H9 (cell line): ENCODE measurements around the gene PPP1R7. TPM values are rescaled to one million over a fixed set of nuclear protein-coding genes. Genes with fewer than 3 reads are reported as not detected.

ENCODE experiments used
- DNase-seq: peaks from one replicate; pipeline ENCODE4 v3.0.0-alpha.2; 2017
- H2AFZ ChIP-seq: one replicate; pipeline ENCODE4 v1.6.1; 2013; ENCODE audit warnings: mild to moderate bottlenecking, low read length, control low read depth, moderate library complexity
- H2AK5ac ChIP-seq: 2 replicates; pipeline ENCODE4 v1.6.1; 2013; ENCODE audit warnings: low read length, control low read depth, mixed read lengths; ENCODE audit not compliant: insufficient read length
- H2BK120ac ChIP-seq: one replicate; pipeline ENCODE4 v1.6.1; 2013; ENCODE audit warnings: low read depth, mild to moderate bottlenecking, low read length, control low read depth, inconsistent platforms; ENCODE audit not compliant: poor library complexity, severe bottlenecking
- H2BK12ac ChIP-seq: 2 replicates; pipeline ENCODE4 v1.6.1; 2013; ENCODE audit warnings: low read length, control low read depth, mixed read lengths, low read depth; ENCODE audit not compliant: insufficient read length
- H2BK15ac ChIP-seq: 2 replicates; pipeline ENCODE4 v1.6.1; 2013; ENCODE audit warnings: low read depth, low read length, control low read depth
- H2BK20ac ChIP-seq: one replicate; pipeline ENCODE4 v1.6.1; 2013; ENCODE audit warnings: low read depth, mild to moderate bottlenecking, low read length, control low read depth, inconsistent platforms; ENCODE audit not compliant: poor library complexity, severe bottlenecking
- H2BK5ac ChIP-seq: 2 replicates; pipeline ENCODE4 v1.6.1; 2013; ENCODE audit warnings: low read length, control low read depth, mixed read lengths; ENCODE audit not compliant: insufficient read length
- H3K14ac ChIP-seq: 2 replicates; pipeline ENCODE4 v1.6.1; 2013; ENCODE audit warnings: low read length, control low read depth; ENCODE audit not compliant: insufficient read depth
- H3K18ac ChIP-seq: 2 replicates; pipeline ENCODE4 v1.6.1; 2013; ENCODE audit warnings: low read depth, mild to moderate bottlenecking, mixed read lengths, low read length, control low read depth; ENCODE audit not compliant: insufficient read length
- H3K23ac ChIP-seq: 2 replicates; pipeline ENCODE4 v1.6.1; 2013; ENCODE audit warnings: low read length, control low read depth, mixed read lengths, low read depth; ENCODE audit not compliant: insufficient read length
- H3K23me2 ChIP-seq: 2 replicates; pipeline ENCODE4 v1.6.1; 2013; ENCODE audit warnings: low read depth, mild to moderate bottlenecking, mixed read lengths, low read length, control low read depth; ENCODE audit not compliant: insufficient read length, poor library complexity, severe bottlenecking
- H3K27ac ChIP-seq: 2 replicates; pipeline ENCODE4 v1.5.1; 2013; ENCODE audit warnings: low read length, control low read depth, mixed read lengths, low read depth; ENCODE audit not compliant: insufficient read length
- H3K27me3 ChIP-seq: 2 replicates; pipeline ENCODE4 v1.6.1; 2013; ENCODE audit warnings: low read length, control low read depth, inconsistent platforms; ENCODE audit not compliant: insufficient read depth
- H3K4ac ChIP-seq: 2 replicates; pipeline ENCODE4 v1.6.1; 2013; ENCODE audit warnings: low read depth, mild to moderate bottlenecking, control low read depth, inconsistent platforms, low read length, moderate library complexity
- H3K4me1 ChIP-seq: 2 replicates; pipeline ENCODE4 v1.6.1; 2013; ENCODE audit warnings: low read length, control low read depth, inconsistent platforms; ENCODE audit not compliant: insufficient read depth
- H3K4me2 ChIP-seq: 2 replicates; pipeline ENCODE4 v1.6.1; 2013; ENCODE audit warnings: low read length, control low read depth, mixed read lengths; ENCODE audit not compliant: insufficient read length, insufficient read depth
- H3K56ac ChIP-seq: 2 replicates; pipeline ENCODE4 v1.6.1; 2013; ENCODE audit warnings: low read depth, mild to moderate bottlenecking, mixed read lengths, low read length, control low read depth; ENCODE audit not compliant: insufficient read length
- H3K79me1 ChIP-seq: 2 replicates; pipeline ENCODE4 v1.6.1; 2013; ENCODE audit warnings: low read depth, mild to moderate bottlenecking, moderate library complexity, low read length, control low read depth, inconsistent platforms; ENCODE audit not compliant: insufficient read depth, poor library complexity, severe bottlenecking
- H3K79me2 ChIP-seq: 2 replicates; pipeline ENCODE4 v1.6.1; 2013; ENCODE audit warnings: low read length, control low read depth, inconsistent platforms; ENCODE audit not compliant: insufficient read depth
- H3K9ac ChIP-seq: 2 replicates; pipeline ENCODE4 v1.6.1; 2013; ENCODE audit warnings: low read length, control low read depth, mixed read lengths; ENCODE audit not compliant: insufficient read length; ENCODE audit errors: extremely low read depth
- H3K9me3 ChIP-seq: one replicate; pipeline ENCODE4 v1.6.1; 2013; ENCODE audit warnings: low read depth, low read length, inconsistent platforms; ENCODE audit not compliant: control insufficient read depth
- H3T11ph ChIP-seq: one replicate; pipeline ENCODE4 v1.6.1; 2013; ENCODE audit warnings: mild to moderate bottlenecking, low read length, control low read depth, inconsistent platforms
- H4K20me1 ChIP-seq: one replicate; pipeline ENCODE4 v1.6.1; 2013; ENCODE audit not compliant: control insufficient read depth, insufficient read length, insufficient read depth
- H4K5ac ChIP-seq: 2 replicates; pipeline ENCODE4 v1.6.1; 2013; ENCODE audit warnings: low read depth, mild to moderate bottlenecking, mixed read lengths, low read length, control low read depth; ENCODE audit not compliant: insufficient read length
- H4K8ac ChIP-seq: replicated peaks from 2 replicates; pipeline ENCODE4 v1.6.1; 2013; ENCODE audit warnings: low read length, control low read depth, mixed read lengths, low read depth; ENCODE audit not compliant: insufficient read length
- H4K91ac ChIP-seq: 2 replicates; pipeline ENCODE4 v1.6.1; 2013; ENCODE audit warnings: low read depth, mild to moderate bottlenecking, moderate library complexity, mixed read lengths, low read length, control low read depth; ENCODE audit not compliant: insufficient read length
- H3K27ac Mint-ChIP-seq, 3 experiments: 2 replicates in 2 of 3; 3 replicates in 1 of 3; pipeline ENCODE4 v1.8.0; 2020 to 2021; ENCODE audit warnings: mixed read lengths in 3 of 3, mild to moderate bottlenecking in 1 of 3, moderate library complexity in 1 of 3
- H3K27me3 Mint-ChIP-seq: 2 replicates; pipeline ENCODE4 v1.8.0; 2021; ENCODE audit warnings: low read depth, mild to moderate bottlenecking, moderate library complexity, mixed read lengths
- H3K36me3 Mint-ChIP-seq, 3 experiments: 2 replicates in 2 of 3; 3 replicates in 1 of 3; pipeline ENCODE4 v1.8.0; 2020 to 2021; ENCODE audit warnings: low read depth in 3 of 3, mixed read lengths in 3 of 3; ENCODE audit not compliant: insufficient read depth in 1 of 3
- H3K4me1 Mint-ChIP-seq, 2 experiments: 2 replicates each; pipeline ENCODE4 v1.8.0; 2020; ENCODE audit warnings: mixed read lengths in 2 of 2
- H3K4me3 Mint-ChIP-seq, 2 experiments: 2 replicates in 1 of 2; 3 replicates in 1 of 2; pipeline ENCODE4 v1.8.0; 2020 to 2021; ENCODE audit warnings: mild to moderate bottlenecking in 2 of 2, mixed read lengths in 2 of 2, moderate library complexity in 1 of 2
- H3K9me3 Mint-ChIP-seq, 2 experiments: 2 replicates in 1 of 2; 3 replicates in 1 of 2; pipeline ENCODE4 v1.8.0; 2020; ENCODE audit warnings: mild to moderate bottlenecking in 2 of 2, mixed read lengths in 2 of 2, moderate library complexity in 1 of 2
- CTCF ChIP-seq: fragments of 200-600 bp; sonication (generic); conservative IDR thresholded peaks from 3 replicates; pipeline ENCODE4 v1.8.0; 2021; ENCODE audit warnings: antibody characterized with exemption, mild to moderate bottlenecking
- WGBS: extraction: QIAGEN DNeasy Blood & Tissue Kit; methylation state at CpG from one replicate; pipeline ENCODE4 v1.1.7; 2013; ENCODE audit warnings: missing lambda C conversion rate, low lambda C conversion rate, mixed read lengths; ENCODE audit not compliant: insufficient read length; ENCODE audit errors: extremely low coverage; 5-methylcytosine and 5-hydroxymethylcytosine counted together
- total RNA-seq: library from RNA; stranded (reverse); gene quantifications from 2 replicates; pipeline ENCODE4 v1.2.1, GENCODE V29; 2021

The PPP1R7 gene
- total RNA-seq, 1 experiment from 2014 or later, result 60.2 TPM

- H3K23ac ChIP-seq, result no peak overlapping the region
These were observed 43.0 kb downstream of the PPP1R7 start for GRCh38 chr2:241193271-241193670.

More at GRCh38 chr2:241193271-241193670, 43.0 kb downstream of the PPP1R7 start:
- Histone ChIP-seq H2BK5ac (no peak overlapping the region), H4K5ac (no peak overlapping the region), H3K14ac (no peak overlapping the region), H3K4me1 (no peaks in the 10 kb centered on the region), H3K79me2 (no peaks in the 10 kb centered on the region), H2BK12ac (no peak overlapping the region), H2BK20ac (no peak overlapping the region), H3K4me2 (no peak overlapping the region), H3K9me3 (no peaks in the 10 kb centered on the region), H2BK120ac (no peak overlapping the region), H4K91ac (no peak overlapping the region), H2AFZ (no peak overlapping the region), H4K20me1 (no peaks in the 10 kb centered on the region), H3K27ac (no peak overlapping the region), H3K23me2 (no peaks in the 10 kb centered on the region), H3T11ph (no peak overlapping the region), H3K18ac (no peak overlapping the region), H2BK15ac (no peak overlapping the region), H3K79me1 (no peaks in the 10 kb centered on the region), H3K9ac (no peak overlapping the region), H4K8ac (no peak overlapping the region), H3K4ac (no peak overlapping the region), H3K56ac (no peak overlapping the region), H2AK5ac (no peak overlapping the region), H3K27me3 (no peaks in the 10 kb centered on the region)
- DNase-seq, result no peak
- Mint-ChIP-seq H3K4me1 (peaks cover 2% of the 10 kb centered on the region in 2 experiments), H3K4me3 (no peak overlapping the region), H3K27ac (no peak overlapping the region), H3K27me3 (no peaks in the 10 kb centered on the region), H3K9me3 (no peaks in the 10 kb centered on the region), H3K36me3 (no peaks in the 10 kb centered on the region)
- no CpG with 5 or more reads among the region's 8 CpGs for WGBS
- TF ChIP-seq CTCF, result no peak
